MM.1S (cell line): ENCODE data around the gene GALE.

ENCODE experiments used
- DNase-seq: peaks from one replicate; pipeline ENCODE4 v3.0.0-alpha.2; 2015
- H2AFZ ChIP-seq: fragments of 300-600 bp; sonication (generic); 2 replicates; pipeline ENCODE4 v1.6.0; 2016; ENCODE audit warnings: antibody characterized with exemption, low read length
- H3F3A ChIP-seq: fragments of 300-600 bp; sonication (generic); 2 replicates; pipeline ENCODE4 v1.6.1; 2016; ENCODE audit warnings: mild to moderate bottlenecking, antibody characterized with exemption, low read length, moderate library complexity, mixed read lengths; ENCODE audit not compliant: insufficient read depth
- H3K27ac ChIP-seq: fragments of 300-600 bp; sonication (generic); 2 replicates; pipeline ENCODE4 v1.5.1; 2016; ENCODE audit warnings: mild to moderate bottlenecking, low read length
- H3K27me3 ChIP-seq: fragments of 300-600 bp; sonication (generic); replicated peaks from 2 replicates; pipeline ENCODE4 v1.6.0; 2016; ENCODE audit warnings: low read length; ENCODE audit not compliant: insufficient read depth
- H3K36me3 ChIP-seq: fragments of 300-600 bp; sonication (generic); replicated peaks from 2 replicates; pipeline ENCODE4 v1.6.1; 2016; ENCODE audit warnings: mild to moderate bottlenecking, low read length, mixed read lengths; ENCODE audit not compliant: insufficient read depth
- H3K4me1 ChIP-seq: fragments of 300-600 bp; sonication (generic); 2 replicates; pipeline ENCODE4 v1.6.1; 2016; ENCODE audit warnings: low read length, mixed read lengths
- H3K4me2 ChIP-seq: fragments of 300-600 bp; sonication (generic); 2 replicates; pipeline ENCODE4 v1.6.0; 2016; ENCODE audit warnings: low read depth, low read length
- H3K4me3 ChIP-seq: fragments of 300-600 bp; sonication (generic); 2 replicates; pipeline ENCODE4 v1.5.1; 2016; ENCODE audit warnings: low read length, mixed read lengths
- H3K79me2 ChIP-seq: fragments of 300-600 bp; sonication (generic); 2 replicates; pipeline ENCODE4 v1.6.1; 2016; ENCODE audit warnings: mixed run types, low read length, mixed read lengths
- H3K9ac ChIP-seq: fragments of 300-600 bp; sonication (generic); 2 replicates; pipeline ENCODE4 v1.6.1; 2016; ENCODE audit warnings: low read length, mixed read lengths
- H3K9me2 ChIP-seq: fragments of 300-600 bp; sonication (generic); replicated peaks from 2 replicates; pipeline ENCODE4 v1.6.1; 2016; ENCODE audit warnings: mild to moderate bottlenecking, low read length, mixed read lengths; ENCODE audit not compliant: insufficient read depth
- H3K9me3 ChIP-seq: fragments of 300-600 bp; sonication (generic); replicated peaks from 2 replicates; pipeline ENCODE4 v1.6.1; 2016; ENCODE audit warnings: mild to moderate bottlenecking, low read length, mixed read lengths; ENCODE audit not compliant: insufficient read depth
- H4K20me1 ChIP-seq: fragments of 300-600 bp; sonication (generic); 2 replicates; pipeline ENCODE4 v1.6.1; 2016; ENCODE audit warnings: mild to moderate bottlenecking, low read length, moderate library complexity, mixed read lengths; ENCODE audit not compliant: insufficient read depth
- CTCF ChIP-seq: fragments of 300-600 bp; sonication (generic); IDR thresholded peaks from 2 replicates; pipeline ENCODE4 v1.5.1; 2016; ENCODE audit warnings: antibody characterized with exemption, low read length, mixed read lengths
- EZH2 ChIP-seq: fragments of 300-600 bp; sonication (generic); optimal IDR thresholded peaks from 2 replicates; pipeline ENCODE3; 2017; ENCODE audit warnings: low read depth, mild to moderate bottlenecking, antibody characterized with exemption, low read length, mixed read lengths
- EZH2phosphoT487 ChIP-seq: fragments of 300-600 bp; sonication (generic); IDR thresholded peaks from 2 replicates; pipeline ENCODE4 v1.6.1; 2018; ENCODE audit warnings: antibody characterized with exemption, low read length

GALE gene

GRCh38 chr1:23777979-23778814 lies 22.4 kb downstream of the GALE start, which contains the start of gene PITHD1:
TSS of gene PITHD1 (plus strand) at chr1:23778418. CDS start at chr1:23778516, 98 bp downstream.
- H3K79me2 ChIP-seq, result peaks cover 52% of the 10 kb centered on the region

GRCh38 chr1:23776217-23776616 lies 24.3 kb downstream of the GALE start:
- H4K20me1 ChIP-seq, result no peaks in the 10 kb centered on the region
- no peaks in the 10 kb centered on the region for H3K27me3 ChIP-seq
- no peak overlapping the region for H3K4me3 ChIP-seq
- no peak overlapping the region for H3K27ac ChIP-seq
- H3K9me3 ChIP-seq, result no peaks in the 10 kb centered on the region
- H3K36me3 ChIP-seq, result no peaks in the 10 kb centered on the region; the same call in 1 of the 2 replicates
- H3K4me2 ChIP-seq, result no peak overlapping the region
- no peak for TF ChIP-seq CTCF
- no peak for TF ChIP-seq EZH2phosphoT487
- TF ChIP-seq EZH2, result no peak
- H3K4me1 ChIP-seq, result peaks cover 18% of the 10 kb centered on the region
- H2AFZ ChIP-seq, result no peak overlapping the region
- peaks cover 38% of the 10 kb centered on the region for H3K79me2 ChIP-seq
- H3F3A ChIP-seq, result no peaks in the 10 kb centered on the region
- no peak overlapping the region for H3K9ac ChIP-seq
- H3K9me2 ChIP-seq, result no peaks in the 10 kb centered on the region
- DNase-seq, result no peak

More at GRCh38 chr1:23777979-23778814, 22.4 kb downstream of the GALE start, which contains the start of gene PITHD1:
- Histone ChIP-seq H3K27ac (peak within 1 kb of the TSS; percentile 65; the same call in 1 of the 2 replicates), H3K9me2 (no peaks in the 10 kb centered on the region), H3K4me3 (peak within 1 kb of the TSS; percentile 89), H3K4me2 (peak within 1 kb of the TSS; percentile 87), H3K9ac (peak within 1 kb of the TSS; percentile 82), H3K4me1 (peaks cover 10% of the 10 kb centered on the region; the same call in 1 of the 2 replicates), H3K27me3 (no peaks in the 10 kb centered on the region), H4K20me1 (no peaks in the 10 kb centered on the region), H3K36me3 (no peaks in the 10 kb centered on the region; the same call in 1 of the 2 replicates), H3K9me3 (no peaks in the 10 kb centered on the region), H2AFZ (peak within 1 kb of the TSS; percentile 74), H3F3A (no peaks in the 10 kb centered on the region)
- DNase-seq, result peak; percentile 90
- no peak for TF ChIP-seq EZH2
- TF ChIP-seq CTCF, result no peak
- no peak for TF ChIP-seq EZH2phosphoT487

- Histone ChIP-seq H3K4me3 (no peak overlapping the region), H3K9me2 (no peaks in the 10 kb centered on the region), H3K9me3 (no peaks in the 10 kb centered on the region), H3K27ac (no peak overlapping the region), H3K4me1 (peaks cover 13% of the 10 kb centered on the region), H3K79me2 (peaks cover 24% of the 10 kb centered on the region), H3K9ac (no peak overlapping the region), H3K36me3 (no peaks in the 10 kb centered on the region), H3K27me3 (no peaks in the 10 kb centered on the region), H2AFZ (no peak overlapping the region), H3F3A (no peaks in the 10 kb centered on the region), H3K4me2 (no peak overlapping the region), H4K20me1 (no peaks in the 10 kb centered on the region)
- DNase-seq, result no peak
- TF ChIP-seq EZH2phosphoT487, result no peak
Measured at GRCh38 chr1:23774174-23774880, 26.2 kb downstream of the GALE start.
